Ishikawa (cell line): ENCODE results near the gene ACVR1B.

ENCODE experiments used
- CEBPB ChIP-seq: IDR thresholded peaks from 2 replicates; pipeline ENCODE4 v1.6.1; 2012
- CREB1 ChIP-seq: IDR thresholded peaks from 2 replicates; pipeline ENCODE4 v1.6.1; 2012; ENCODE audit warnings: low read depth
- EP300 ChIP-seq: IDR thresholded peaks from 2 replicates; pipeline ENCODE4 v1.6.1; 2012; ENCODE audit warnings: borderline replicate concordance
- FOXM1 ChIP-seq: IDR thresholded peaks from 2 replicates; pipeline ENCODE4 v1.6.1; 2012; ENCODE audit warnings: low read depth, borderline replicate concordance
- MAX ChIP-seq: IDR thresholded peaks from 2 replicates; pipeline ENCODE4 v1.6.1; 2012
- NFIC ChIP-seq: IDR thresholded peaks from 2 replicates; pipeline ENCODE4 v1.6.1; 2012
- TAF1 ChIP-seq: IDR thresholded peaks from 2 replicates; pipeline ENCODE4 v1.6.1; 2012; ENCODE audit warnings: low read depth, mild to moderate bottlenecking
- TCF12 ChIP-seq: IDR thresholded peaks from 2 replicates; pipeline ENCODE4 v1.6.1; 2012; ENCODE audit warnings: low read depth
- TEAD4 ChIP-seq: IDR thresholded peaks from 2 replicates; pipeline ENCODE4 v1.6.1; 2012
- ZBTB7A ChIP-seq: IDR thresholded peaks from 2 replicates; pipeline ENCODE4 v1.6.1; 2012; ENCODE audit warnings: low read depth

- TF ChIP-seq FOXM1, result no peak
- TF ChIP-seq TCF12, result no peak
- TF ChIP-seq ZBTB7A, result no peak
- no peak for TF ChIP-seq CEBPB
- TF ChIP-seq NFIC, result no peak
- no peak for TF ChIP-seq TAF1
- no peak for TF ChIP-seq TEAD4
- TF ChIP-seq CREB1, result no peak
- no peak for TF ChIP-seq MAX
- TF ChIP-seq EP300, result no peak
Measured at GRCh38 chr12:51917746-51918453, 33.6 kb upstream of the ACVR1B start.
